Neural progenitor cell (in vitro differentiated cells): ENCODE data around the gene OTOP3. TPM values are rescaled to one million over a fixed set of nuclear protein-coding genes. Genes with fewer than 3 reads are reported as not detected.

Experiments
- DNase-seq: peaks from one replicate; pipeline ENCODE4 v3.0.0-alpha.2; 2016; ENCODE audit warnings: low spot score
- H2AFZ ChIP-seq: fragments of 200-600 bp; sonication (generic); replicated peaks from 2 replicates; pipeline ENCODE4 v1.6.1; 2016; ENCODE audit warnings: antibody characterized with exemption
- H3F3A ChIP-seq: fragments of 200-600 bp; sonication (generic); 2 replicates; pipeline ENCODE4 v1.6.1; 2016; ENCODE audit warnings: antibody characterized with exemption, low read depth
- H3K27ac ChIP-seq: fragments of 200-600 bp; sonication (generic); 2 replicates; pipeline ENCODE4 v1.5.1; 2016; ENCODE audit warnings: mild to moderate bottlenecking
- H3K27me3 ChIP-seq: fragments of 200-600 bp; sonication (generic); 2 replicates; pipeline ENCODE4 v1.6.1; 2016; ENCODE audit warnings: mild to moderate bottlenecking, moderate library complexity
- H3K36me3 ChIP-seq: fragments of 200-600 bp; sonication (generic); 2 replicates; pipeline ENCODE4 v1.5.1; 2016
- H3K4me1 ChIP-seq: fragments of 200-600 bp; sonication (generic); 2 replicates; pipeline ENCODE4 v1.6.1; 2016; ENCODE audit warnings: mixed run types
- H3K4me2 ChIP-seq: fragments of 200-600 bp; sonication (generic); 2 replicates; pipeline ENCODE4 v1.6.1; 2016
- H3K4me3 ChIP-seq: fragments of 200-600 bp; sonication (generic); 2 replicates; pipeline ENCODE4 v1.5.1; 2016
- H3K79me2 ChIP-seq: fragments of 200-600 bp; sonication (generic); 2 replicates; pipeline ENCODE4 v1.6.1; 2016; ENCODE audit warnings: low read depth
- H3K9ac ChIP-seq: fragments of 200-600 bp; sonication (generic); 2 replicates; pipeline ENCODE4 v1.6.1; 2016
- H3K9me3 ChIP-seq: fragments of 200-600 bp; sonication (generic); 2 replicates; pipeline ENCODE4 v1.5.1; 2016; ENCODE audit warnings: low read depth
- H4K20me1 ChIP-seq: fragments of 200-600 bp; sonication (generic); 2 replicates; pipeline ENCODE4 v1.6.1; 2016; ENCODE audit warnings: low read depth
- H3K27ac Mint-ChIP-seq: 3 replicates; pipeline ENCODE4 v1.8.0; 2021; ENCODE audit warnings: mixed read lengths
- H3K27me3 Mint-ChIP-seq: 2 replicates; pipeline ENCODE4 v1.8.0; 2022; ENCODE audit warnings: low read depth, mild to moderate bottlenecking, inconsistent platforms, moderate library complexity, mixed read lengths; ENCODE audit not compliant: insufficient read depth
- H3K36me3 Mint-ChIP-seq: 3 replicates; pipeline ENCODE4 v1.8.0; 2021; ENCODE audit warnings: mixed read lengths
- H3K4me1 Mint-ChIP-seq: 3 replicates; pipeline ENCODE4 v1.8.0; 2021; ENCODE audit warnings: mixed read lengths
- H3K4me3 Mint-ChIP-seq: 3 replicates; pipeline ENCODE4 v1.8.0; 2021; ENCODE audit warnings: mild to moderate bottlenecking, moderate library complexity, mixed read lengths
- H3K9me3 Mint-ChIP-seq: 3 replicates; pipeline ENCODE4 v1.8.0; 2020; ENCODE audit warnings: mixed read lengths
- EZH2 ChIP-seq: fragments of 200-600 bp; sonication (generic); IDR thresholded peaks from 2 replicates; pipeline ENCODE4 v1.6.1; 2017; ENCODE audit warnings: antibody characterized with exemption, mild to moderate bottlenecking, moderate library complexity
- EZH2phosphoT487 ChIP-seq: fragments of 200-600 bp; sonication (generic); IDR thresholded peaks from 2 replicates; pipeline ENCODE4 v1.6.1; 2017; ENCODE audit warnings: antibody characterized with exemption
- total RNA-seq: library from RNA; depleted of rRNA; stranded (reverse); fragments of >200 nt; gene quantifications from 2 replicates; pipeline ENCODE4 v1.2.3, GENCODE V29; 2015; ENCODE audit warnings: low replicate concordance
- TF ChIP-seq, protein P1 (sequence below): fragments of 200-600 bp; sonication (generic); IDR thresholded peaks from 2 replicates; pipeline ENCODE4 v1.5.1; 2017; ENCODE audit warnings: antibody characterized with exemption, mild to moderate bottlenecking

OTOP3 gene
- total RNA-seq, 1 donor from 2014 or later, result not detected

- H3K9me3 ChIP-seq, result no peaks in the 10 kb centered on the region
- no peaks in the 10 kb centered on the region for H3F3A ChIP-seq
- TF ChIP-seq EZH2 (no peak), EZH2phosphoT487 (no peak)
- TF ChIP-seq, protein P1, sequence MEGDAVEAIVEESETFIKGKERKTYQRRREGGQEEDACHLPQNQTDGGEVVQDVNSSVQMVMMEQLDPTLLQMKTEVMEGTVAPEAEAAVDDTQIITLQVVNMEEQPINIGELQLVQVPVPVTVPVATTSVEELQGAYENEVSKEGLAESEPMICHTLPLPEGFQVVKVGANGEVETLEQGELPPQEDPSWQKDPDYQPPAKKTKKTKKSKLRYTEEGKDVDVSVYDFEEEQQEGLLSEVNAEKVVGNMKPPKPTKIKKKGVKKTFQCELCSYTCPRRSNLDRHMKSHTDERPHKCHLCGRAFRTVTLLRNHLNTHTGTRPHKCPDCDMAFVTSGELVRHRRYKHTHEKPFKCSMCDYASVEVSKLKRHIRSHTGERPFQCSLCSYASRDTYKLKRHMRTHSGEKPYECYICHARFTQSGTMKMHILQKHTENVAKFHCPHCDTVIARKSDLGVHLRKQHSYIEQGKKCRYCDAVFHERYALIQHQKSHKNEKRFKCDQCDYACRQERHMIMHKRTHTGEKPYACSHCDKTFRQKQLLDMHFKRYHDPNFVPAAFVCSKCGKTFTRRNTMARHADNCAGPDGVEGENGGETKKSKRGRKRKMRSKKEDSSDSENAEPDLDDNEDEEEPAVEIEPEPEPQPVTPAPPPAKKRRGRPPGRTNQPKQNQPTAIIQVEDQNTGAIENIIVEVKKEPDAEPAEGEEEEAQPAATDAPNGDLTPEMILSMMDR, result no peak
- no peak overlapping the region for H3K9ac ChIP-seq
- no peaks in the 10 kb centered on the region for H3K4me1 ChIP-seq
- Mint-ChIP-seq H3K4me1 (peaks cover 19% of the 10 kb centered on the region), H3K36me3 (no peaks in the 10 kb centered on the region), H3K27ac (peak overlapping the region; percentile 79), H3K4me3 (peak overlapping the region; percentile 30), H3K9me3 (peaks cover 6% of the 10 kb centered on the region), H3K27me3 (peaks cover 23% of the 10 kb centered on the region)
- DNase-seq, result no peak
- no peak overlapping the region for H3K4me2 ChIP-seq
- no peaks in the 10 kb centered on the region for H3K79me2 ChIP-seq
- no peaks in the 10 kb centered on the region for H3K36me3 ChIP-seq
- H3K4me3 ChIP-seq, result no peak overlapping the region
- H4K20me1 ChIP-seq, result no peaks in the 10 kb centered on the region
- no peak overlapping the region for H2AFZ ChIP-seq
- H3K27ac ChIP-seq, result no peak overlapping the region
- H3K27me3 ChIP-seq, result peaks cover 6% of the 10 kb centered on the region
These were observed 18.9 kb upstream of the OTOP3 start for GRCh38 chr17:74916851-74917199.

DNA sequence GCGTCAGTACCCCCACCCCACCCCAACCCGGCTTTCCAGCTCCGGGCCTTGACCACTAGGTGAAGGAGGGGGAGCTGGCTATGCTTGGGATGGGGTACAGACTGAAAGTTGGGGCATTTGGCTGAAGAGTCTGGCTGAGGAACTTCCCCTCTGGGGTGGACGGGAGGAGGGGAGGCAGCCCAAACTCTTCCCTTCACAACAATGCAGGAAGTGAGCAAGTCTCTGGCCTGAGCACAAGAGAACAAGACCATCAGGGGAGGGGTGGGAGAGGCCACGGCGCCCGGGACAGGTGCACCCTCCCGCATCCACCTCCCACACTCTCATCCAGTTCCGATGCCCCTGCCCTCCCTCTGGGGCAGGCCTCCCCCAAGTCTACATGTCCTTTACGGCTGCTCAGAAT, 18.3 kb upstream of the OTOP3 start:
- H3K36me3 Mint-ChIP-seq, result no peaks in the 10 kb centered on the region
- H3K4me2 ChIP-seq, result no peak overlapping the region
- H2AFZ ChIP-seq, result no peak overlapping the region
- H4K20me1 ChIP-seq, result no peaks in the 10 kb centered on the region
- peaks cover 3% of the 10 kb centered on the region for H3K4me1 ChIP-seq
- H3K9me3 ChIP-seq, result no peaks in the 10 kb centered on the region
- H3K79me2 ChIP-seq, result no peaks in the 10 kb centered on the region
- no peak overlapping the region for H3K4me3 ChIP-seq
- peaks cover 19% of the 10 kb centered on the region for H3K4me1 Mint-ChIP-seq
- H3K27ac Mint-ChIP-seq, result no peak overlapping the region
- no peak for DNase-seq
- peaks cover 12% of the 10 kb centered on the region for H3K27me3 ChIP-seq
- TF ChIP-seq, protein P1, result no peak
- no peak for TF ChIP-seq EZH2
- TF ChIP-seq EZH2phosphoT487, result no peak
- H3K9ac ChIP-seq, result no peak overlapping the region
- no peak overlapping the region for H3K27ac ChIP-seq
- H3K27me3 Mint-ChIP-seq, result peaks cover 24% of the 10 kb centered on the region
- no peaks in the 10 kb centered on the region for H3F3A ChIP-seq
- no peaks in the 10 kb centered on the region for H3K36me3 ChIP-seq
- H3K4me3 Mint-ChIP-seq, result no peak overlapping the region
- H3K9me3 Mint-ChIP-seq, result peaks cover 6% of the 10 kb centered on the region

DNA sequence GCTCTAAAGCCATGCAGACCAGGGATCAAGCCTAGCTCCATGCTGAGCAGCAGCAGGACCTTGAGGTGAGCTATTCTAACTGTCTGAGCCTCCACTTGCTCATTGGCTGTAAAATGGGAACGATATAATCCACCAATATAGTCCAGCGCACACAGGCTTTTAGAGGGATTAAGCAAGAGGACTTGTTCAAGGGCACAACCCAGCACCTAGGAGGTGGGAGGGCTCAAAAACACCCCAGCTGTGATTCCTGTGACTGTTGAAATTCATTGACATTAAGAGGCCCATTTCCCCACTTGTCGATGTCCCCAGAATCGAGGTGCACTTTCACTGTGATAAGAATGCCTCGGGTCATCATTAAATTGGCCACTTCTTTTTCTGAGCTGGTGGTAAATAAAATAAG, 16.8 kb upstream of the OTOP3 start:
- no peaks in the 10 kb centered on the region for H3F3A ChIP-seq
- no peaks in the 10 kb centered on the region for H3K9me3 ChIP-seq
- H3K4me3 Mint-ChIP-seq, result no peak overlapping the region
- no peak overlapping the region for H3K27ac ChIP-seq
- H3K79me2 ChIP-seq, result no peaks in the 10 kb centered on the region
- no peaks in the 10 kb centered on the region for H3K36me3 ChIP-seq
- no peaks in the 10 kb centered on the region for H4K20me1 ChIP-seq
- H3K4me1 Mint-ChIP-seq, result peaks cover 23% of the 10 kb centered on the region
- no peak overlapping the region for H3K4me2 ChIP-seq
- H3K4me1 ChIP-seq, result peaks cover 12% of the 10 kb centered on the region
- H3K9me3 Mint-ChIP-seq, result no peaks in the 10 kb centered on the region
- no peak overlapping the region for H3K9ac ChIP-seq
- peaks cover 28% of the 10 kb centered on the region for H3K27me3 Mint-ChIP-seq
- DNase-seq, result no peak
- no peak overlapping the region for H3K4me3 ChIP-seq
- peaks cover 26% of the 10 kb centered on the region for H3K27me3 ChIP-seq
- no peak overlapping the region for H2AFZ ChIP-seq
- TF ChIP-seq, protein P1, result no peak
- TF ChIP-seq EZH2, result no peak
- no peaks in the 10 kb centered on the region for H3K36me3 Mint-ChIP-seq
- H3K27ac Mint-ChIP-seq, result no peak overlapping the region
